HG03565 (cell line): ENCODE results near the gene ATP6V0E1.
"Not testable (repeated sequence)": the region's sequence is repeated elsewhere in the genome, so short reads cannot be mapped to it uniquely, and the experiment has no call there.

Source experiments
- ATAC-seq: cut with Tn5 transposase; IDR thresholded peaks from one replicate; pipeline ENCODE4 v1.9.1; 2021; ENCODE audit warnings: mild to moderate bottlenecking, moderate library complexity; ENCODE audit not compliant: unreplicated experiment

Gene ATP6V0E1

GRCh38 chr5:173032730-173033129, 49.2 kb downstream of the ATP6V0E1 start:
- ATAC-seq, result no peak

- ATAC-seq, result no peak
Observed at GRCh38 chr5:173033923-173034322, 50.4 kb downstream of the ATP6V0E1 start.

- peak; percentile 34 for ATAC-seq
Observed at GRCh38 chr5:173035904-173036707, 52.5 kb downstream of the ATP6V0E1 start.

- ATAC-seq, result no peak
Observed at GRCh38 chr5:173039188-173039587, 55.6 kb downstream of the ATP6V0E1 start.

GRCh38 chr5:173039964-173040363, 56.4 kb downstream of the ATP6V0E1 start:
- ATAC-seq, result no peak

- ATAC-seq, result no peak
Observed at GRCh38 chr5:173041881-173042762, 58.6 kb downstream of the ATP6V0E1 start.

- ATAC-seq, result no peak
Observed at GRCh38 chr5:173042763-173043107, 59.2 kb downstream of the ATP6V0E1 start.

- no peak for ATAC-seq
Observed at GRCh38 chr5:173045474-173045873, 61.9 kb downstream of the ATP6V0E1 start.

GRCh38 chr5:173047096-173047837, 63.7 kb downstream of the ATP6V0E1 start:
- ATAC-seq, result not testable (repeated sequence)

- no peak for ATAC-seq
Observed at GRCh38 chr5:173047838-173048105, 64.2 kb downstream of the ATP6V0E1 start.

- ATAC-seq, result no peak
Observed at GRCh38 chr5:173050791-173051190, 67.2 kb downstream of the ATP6V0E1 start.

- ATAC-seq, result no peak
Observed at GRCh38 chr5:173051746-173052145, 68.2 kb downstream of the ATP6V0E1 start.

GRCh38 chr5:173053041-173053440, 69.5 kb downstream of the ATP6V0E1 start:
- no peak for ATAC-seq

GRCh38 chr5:173055042-173055721, 71.6 kb downstream of the ATP6V0E1 start:
- no peak for ATAC-seq

- no peak for ATAC-seq
Observed at GRCh38 chr5:173055722-173055982, 72.1 kb downstream of the ATP6V0E1 start.

GRCh38 chr5:173055983-173056782, 72.6 kb downstream of the ATP6V0E1 start, which contains the start of gene CREBRF:
Gene CREBRF (plus strand): TSS chr5:173056352. CDS start chr5:173080776, 24,424 bp downstream.
- ATAC-seq, result peak; percentile 70

- ATAC-seq, result no peak
Observed at GRCh38 chr5:173056783-173057061, 73.2 kb downstream of the ATP6V0E1 start.

GRCh38 chr5:173057062-173057924, 73.7 kb downstream of the ATP6V0E1 start:
- peak; percentile 60 for ATAC-seq

GRCh38 chr5:173062141-173062540, 78.6 kb downstream of the ATP6V0E1 start:
- no peak for ATAC-seq

GRCh38 chr5:173065155-173065554, 81.6 kb downstream of the ATP6V0E1 start:
- no peak for ATAC-seq
